CD4-positive, alpha-beta T cell treated with Interleukin-4 for 1 hour (primary cell): ENCODE results near the gene BCAP31.
A peak's percentile ranks its signal among the peaks of the same experiment; 100 is the strongest.
"Not testable (repeated sequence)": the region's sequence is repeated elsewhere in the genome, so short reads cannot be mapped to it uniquely, and the experiment has no call there.

Source experiments
- DNase-seq, 2 donors: peaks; one replicate each; pipeline ENCODE4 v3.0.0-alpha.2; 2020 to 2022

BCAP31 gene

GRCh38 chrX:153762626-153763173 lies 38.5 kb upstream of the BCAP31 start:
- DNase-seq, result no peak

DNA sequence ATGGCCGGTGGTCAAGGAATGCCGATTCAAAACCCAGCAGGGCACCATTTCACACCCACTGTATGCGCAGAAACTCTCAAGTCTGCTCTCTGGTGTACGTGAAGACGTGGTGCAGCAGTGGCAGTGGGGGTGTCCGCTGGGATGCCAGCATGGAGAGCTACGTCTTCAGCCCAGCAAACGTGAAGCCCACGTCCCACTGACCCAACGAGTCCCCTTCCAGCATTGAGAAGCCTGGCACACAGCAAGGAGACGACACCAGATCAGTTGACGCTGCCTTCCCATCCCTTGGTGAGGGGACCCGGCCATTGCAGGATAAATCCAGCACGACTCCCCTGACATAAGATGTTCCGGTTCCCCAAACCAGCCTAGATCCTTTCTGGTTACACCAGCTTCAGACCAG lies 37.7 kb upstream of the BCAP31 start:
- DNase-seq, result no peak

GRCh38 chrX:153755136-153755535 lies 30.9 kb upstream of the BCAP31 start:
- DNase-seq, result peak in 1 of 2 donors; percentile 3

- no peak for DNase-seq
These were observed 26.1 kb upstream of the BCAP31 start for GRCh38 chrX:153750127-153750774.

DNA sequence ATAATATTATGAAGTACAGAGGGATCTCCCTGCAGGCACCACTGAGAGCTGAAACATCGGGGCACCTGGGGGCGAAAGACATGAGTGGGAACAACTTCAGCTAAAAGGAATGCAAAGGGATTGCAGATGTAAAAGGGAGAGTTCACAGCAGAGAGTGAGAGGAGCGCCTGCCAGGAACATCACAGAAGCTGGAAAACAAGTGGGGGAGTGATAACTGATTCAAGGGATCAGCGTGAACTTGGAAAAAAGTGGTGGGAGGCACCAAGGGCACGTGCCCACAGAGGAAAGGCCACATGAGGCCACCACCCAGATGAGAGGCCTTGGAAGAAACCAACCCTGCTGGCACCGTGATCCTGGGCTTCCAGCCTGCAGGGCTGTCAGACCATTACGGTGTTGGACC lies 24.8 kb upstream of the BCAP31 start:
- not testable (repeated sequence) for DNase-seq

GRCh38 chrX:153746991-153747390 lies 22.8 kb upstream of the BCAP31 start:
- DNase-seq, result not testable (repeated sequence)

GRCh38 chrX:153746359-153746758 lies 22.2 kb upstream of the BCAP31 start:
- no peak for DNase-seq

GRCh38 chrX:153745067-153745433 lies 20.9 kb upstream of the BCAP31 start:
- peak in 1 of 2 donors; percentile 2 for DNase-seq

GRCh38 chrX:153744210-153745066 lies 20.3 kb upstream of the BCAP31 start:
- peak in 1 of 2 donors; percentile 11 for DNase-seq

DNA sequence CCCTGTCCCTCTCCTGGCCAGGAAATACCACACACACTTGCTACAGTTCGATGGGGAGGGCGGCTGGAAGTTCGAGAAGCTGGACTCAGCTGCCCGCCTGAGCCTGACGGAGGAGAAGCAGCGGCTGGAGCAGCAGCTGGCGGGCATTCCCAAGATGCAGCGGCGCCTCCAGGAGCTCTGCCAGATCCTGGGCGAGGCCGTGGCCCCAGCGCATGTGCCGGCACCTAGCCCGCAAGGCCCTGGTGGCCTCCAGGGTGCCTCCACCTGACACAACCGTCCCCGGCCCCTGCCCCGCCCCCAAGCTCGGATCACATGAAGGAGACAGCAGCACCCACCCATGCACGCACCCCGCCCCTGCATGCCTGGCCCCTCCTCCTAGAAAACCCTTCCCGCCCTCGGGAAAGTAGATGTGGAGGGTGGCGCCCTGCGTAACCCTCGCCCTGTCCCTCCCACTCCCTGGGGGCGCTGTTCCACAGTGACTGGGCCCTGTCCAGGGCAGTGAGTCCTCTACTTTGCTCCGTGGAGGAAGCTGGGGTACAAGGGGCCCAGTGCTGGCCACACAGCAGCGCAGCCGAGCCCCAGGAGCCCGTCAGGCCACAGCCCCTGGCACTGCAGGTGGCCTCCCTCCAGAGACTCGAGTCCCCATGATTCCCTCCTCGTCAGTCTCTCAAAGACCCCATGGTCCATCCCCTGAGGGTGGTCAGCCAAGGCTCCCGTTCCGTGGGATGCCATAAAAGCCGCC lies 19.5 kb upstream of the BCAP31 start:
- not testable (repeated sequence) for DNase-seq

DNA sequence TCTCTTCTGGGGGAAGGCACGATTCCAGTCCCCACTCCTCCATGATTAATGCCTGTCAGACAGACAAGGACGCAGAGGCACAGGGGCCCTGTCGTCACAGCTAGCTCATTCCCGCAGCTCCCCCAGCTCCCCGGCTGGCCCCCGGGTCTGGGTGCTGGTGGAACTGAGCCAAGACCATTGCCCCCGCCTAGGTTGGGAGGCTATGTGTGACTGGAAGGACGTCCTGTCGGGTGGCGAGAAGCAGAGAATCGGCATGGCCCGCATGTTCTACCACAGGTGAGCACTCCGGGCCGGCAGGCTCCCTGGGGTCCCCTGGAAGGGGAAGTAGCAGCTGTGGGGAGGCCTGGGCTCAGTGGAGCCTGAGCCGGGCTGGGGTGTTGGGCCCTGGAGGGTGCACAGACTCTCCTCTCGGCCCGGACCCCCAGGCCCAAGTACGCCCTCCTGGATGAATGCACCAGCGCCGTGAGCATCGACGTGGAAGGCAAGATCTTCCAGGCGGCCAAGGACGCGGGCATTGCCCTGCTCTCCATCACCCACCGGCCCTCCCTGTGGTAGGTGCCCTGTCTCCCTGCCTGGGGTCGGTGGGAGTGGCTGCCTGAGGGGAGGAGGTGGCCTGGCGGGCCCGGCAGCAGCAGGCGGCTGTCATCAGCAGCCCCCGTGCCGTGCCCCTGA lies 18.7 kb upstream of the BCAP31 start:
- not testable (repeated sequence) for DNase-seq

DNA sequence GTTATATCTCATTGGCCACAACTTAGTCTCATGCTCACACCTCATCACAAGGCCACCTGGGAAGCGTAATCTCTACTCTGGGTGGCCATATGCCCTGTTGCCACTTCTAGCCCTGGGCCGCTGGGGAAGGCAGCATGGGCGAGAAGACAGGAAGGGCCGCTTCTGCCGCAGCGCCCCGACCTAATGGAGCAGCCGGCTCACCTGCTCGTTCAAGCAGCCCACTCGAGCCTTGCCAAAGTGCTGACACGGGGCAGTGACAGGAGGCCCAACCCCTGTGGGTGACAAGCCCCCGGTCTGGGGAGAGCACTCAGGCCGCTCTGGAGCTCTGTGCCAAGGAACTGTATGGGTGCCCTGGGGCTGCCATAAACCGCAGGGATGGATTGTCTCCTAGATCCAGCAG lies 17.9 kb upstream of the BCAP31 start:
- DNase-seq, result not testable (repeated sequence)

DNA sequence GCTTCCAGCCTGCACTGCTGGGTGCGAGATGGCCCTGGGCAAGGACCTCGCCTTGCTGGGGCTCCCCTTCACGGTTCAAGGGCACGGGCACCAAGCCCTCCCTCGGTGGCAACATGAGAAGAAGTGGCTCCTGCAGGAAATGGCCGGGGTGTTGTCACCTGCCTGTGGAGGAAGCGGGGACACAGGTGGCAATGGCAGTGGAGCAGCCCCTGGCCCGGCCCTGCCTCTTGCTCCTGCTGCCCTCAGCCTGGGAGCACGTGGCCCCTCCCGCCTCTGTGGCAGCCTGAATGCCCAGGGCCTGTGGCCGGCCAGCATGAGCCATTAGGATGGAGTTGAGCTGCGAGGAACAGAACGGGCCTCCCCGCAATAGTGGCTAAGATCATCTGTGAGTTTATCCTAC lies 17.3 kb upstream of the BCAP31 start:
- DNase-seq, result no peak

DNA sequence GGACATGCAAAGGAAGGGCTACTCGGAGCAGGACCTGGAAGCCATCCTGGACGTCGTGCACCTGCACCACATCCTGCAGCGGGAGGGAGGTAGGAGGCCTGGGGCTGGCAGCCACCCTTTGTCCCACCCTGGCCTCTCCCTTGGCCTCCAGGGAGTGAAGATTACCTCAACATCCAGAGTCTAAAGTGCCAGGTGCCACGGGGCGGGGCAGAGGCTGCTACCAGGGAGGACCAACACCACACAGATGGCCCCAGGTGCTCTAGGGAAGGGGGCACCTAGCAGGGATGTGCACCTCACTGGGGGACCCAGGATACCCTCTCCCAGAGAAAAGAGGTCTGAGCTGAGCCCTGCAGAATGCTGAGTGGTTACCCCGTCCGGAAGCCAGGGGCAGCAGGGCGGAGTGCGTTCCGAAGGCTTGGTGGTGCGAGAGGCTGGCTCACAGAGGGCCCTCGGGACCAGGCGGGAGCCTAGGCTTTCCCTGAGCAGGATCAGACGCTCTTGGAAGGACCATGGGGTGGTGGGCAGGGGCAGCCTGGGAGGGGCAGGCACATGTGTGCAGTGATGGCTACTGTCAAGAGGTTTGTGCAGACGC lies 16.5 kb upstream of the BCAP31 start:
- no peak for DNase-seq

DNA sequence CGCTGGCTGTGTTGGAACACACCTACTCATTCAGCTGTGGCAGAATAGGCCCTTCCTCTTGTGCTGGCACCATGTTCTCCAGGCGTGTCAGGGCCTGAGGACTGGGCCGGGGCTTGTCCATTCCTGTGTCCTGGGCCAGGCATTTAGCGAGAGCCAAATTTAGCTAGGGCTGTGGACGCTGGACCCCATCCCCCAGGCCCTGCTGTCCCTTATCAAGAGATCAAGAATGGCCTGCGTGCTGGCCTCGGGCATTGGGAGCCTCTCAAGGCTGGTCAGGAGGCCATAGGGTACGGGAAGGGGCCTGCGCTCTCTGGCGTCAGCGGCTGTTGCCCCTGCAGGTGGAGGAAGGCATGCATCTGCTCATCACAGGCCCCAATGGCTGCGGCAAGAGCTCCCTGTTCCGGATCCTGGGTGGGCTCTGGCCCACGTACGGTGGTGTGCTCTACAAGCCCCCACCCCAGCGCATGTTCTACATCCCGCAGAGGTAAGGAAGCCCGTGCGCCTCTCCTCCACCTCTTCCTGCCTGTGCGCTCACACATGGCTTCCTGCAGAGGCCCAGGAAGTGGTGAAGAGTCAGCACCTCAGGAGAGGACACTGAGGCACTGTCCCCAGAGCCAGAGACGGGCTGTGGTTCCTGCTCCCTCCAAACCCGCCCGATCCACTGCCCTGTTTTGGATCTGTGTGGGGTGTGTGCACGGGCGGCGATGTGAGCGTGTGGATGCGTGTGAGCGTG lies 15.7 kb upstream of the BCAP31 start:
- no peak for DNase-seq

GRCh38 chrX:153738056-153738605 lies 13.9 kb upstream of the BCAP31 start:
- no peak for DNase-seq

DNA sequence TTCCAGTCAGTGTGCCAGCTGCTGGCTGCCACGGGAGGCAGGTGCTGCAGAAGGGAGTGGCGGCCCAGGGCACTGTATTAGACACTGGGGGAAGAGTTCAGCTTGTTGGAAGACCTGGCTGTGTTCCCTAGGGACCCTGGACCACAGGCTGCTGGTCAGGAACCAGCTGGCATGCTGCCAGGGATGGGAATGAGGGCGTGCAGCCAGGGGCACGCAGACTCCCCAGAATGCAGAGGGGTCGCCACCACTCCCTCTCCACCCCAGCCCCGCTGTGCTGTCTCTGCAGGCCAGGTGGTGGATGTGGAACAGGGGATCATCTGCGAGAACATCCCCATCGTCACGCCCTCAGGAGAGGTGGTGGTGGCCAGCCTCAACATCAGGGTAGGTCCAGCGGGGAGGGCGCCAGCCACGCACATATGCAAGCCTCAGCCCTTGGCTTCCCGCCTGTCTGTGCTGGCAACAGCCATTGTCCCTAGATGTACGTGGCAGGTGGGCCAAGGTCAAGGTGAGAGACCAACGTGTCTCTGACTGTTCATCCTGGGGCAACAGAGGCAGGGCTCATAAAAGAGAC lies 12.8 kb upstream of the BCAP31 start:
- no peak for DNase-seq

GRCh38 chrX:153736071-153736820 lies 12.1 kb upstream of the BCAP31 start:
- DNase-seq, result no peak

DNA sequence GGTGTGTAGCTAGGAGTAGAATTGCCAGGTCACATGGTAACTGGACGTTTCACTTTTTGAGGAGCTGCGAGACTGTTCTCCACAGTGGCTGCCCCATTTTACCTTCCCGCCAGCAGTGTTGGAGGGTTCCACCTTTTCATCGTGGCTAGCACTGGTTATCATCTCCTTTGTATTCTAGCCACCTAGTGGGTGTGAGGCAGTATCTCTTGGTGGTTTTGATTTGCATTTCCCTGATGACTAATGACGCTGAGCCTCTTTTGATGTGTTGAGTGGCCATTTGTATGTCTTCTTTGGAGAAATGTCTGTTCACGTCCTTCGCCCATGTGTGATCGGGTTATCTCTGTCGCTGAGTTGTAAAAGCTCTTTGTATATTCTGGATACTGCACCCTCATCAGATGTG lies 11.1 kb upstream of the BCAP31 start:
- peak in 1 of 2 donors; percentile 48 for DNase-seq

DNA sequence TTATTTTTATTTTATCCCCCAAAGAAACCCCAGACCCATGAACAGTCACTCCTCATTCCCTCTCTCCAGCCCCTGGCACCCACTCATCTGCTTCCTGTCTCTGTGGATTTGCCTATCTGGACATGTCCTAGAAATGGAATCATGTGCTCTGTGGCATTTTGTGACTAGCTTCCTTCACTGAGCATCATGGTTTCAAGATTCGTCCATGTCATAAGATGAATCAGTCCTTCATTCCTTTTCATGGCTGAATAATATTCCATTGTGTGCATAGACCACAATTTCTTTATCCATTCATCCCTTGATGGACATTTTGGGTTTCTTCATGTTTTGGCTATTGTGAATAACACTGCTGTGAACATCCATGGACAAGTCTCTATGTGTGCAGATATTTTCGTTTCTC lies 10.7 kb upstream of the BCAP31 start:
- no peak for DNase-seq
